Activated CD8-positive, alpha-beta memory T cell treated with anti-CD3 and anti-CD28 coated beads, Interleukin-2, amount 50 U/mL, for 4 hours (primary cell): Measurements from ENCODE around the gene CYP27A1.
"Not testable (repeated sequence)": the region's sequence is repeated elsewhere in the genome, so short reads cannot be mapped to it uniquely, and the experiment has no call there.

Source experiments
- DNase-seq: peaks from one replicate; pipeline ENCODE4 v3.0.0-alpha.2; 2020

CYP27A1 gene

DNA sequence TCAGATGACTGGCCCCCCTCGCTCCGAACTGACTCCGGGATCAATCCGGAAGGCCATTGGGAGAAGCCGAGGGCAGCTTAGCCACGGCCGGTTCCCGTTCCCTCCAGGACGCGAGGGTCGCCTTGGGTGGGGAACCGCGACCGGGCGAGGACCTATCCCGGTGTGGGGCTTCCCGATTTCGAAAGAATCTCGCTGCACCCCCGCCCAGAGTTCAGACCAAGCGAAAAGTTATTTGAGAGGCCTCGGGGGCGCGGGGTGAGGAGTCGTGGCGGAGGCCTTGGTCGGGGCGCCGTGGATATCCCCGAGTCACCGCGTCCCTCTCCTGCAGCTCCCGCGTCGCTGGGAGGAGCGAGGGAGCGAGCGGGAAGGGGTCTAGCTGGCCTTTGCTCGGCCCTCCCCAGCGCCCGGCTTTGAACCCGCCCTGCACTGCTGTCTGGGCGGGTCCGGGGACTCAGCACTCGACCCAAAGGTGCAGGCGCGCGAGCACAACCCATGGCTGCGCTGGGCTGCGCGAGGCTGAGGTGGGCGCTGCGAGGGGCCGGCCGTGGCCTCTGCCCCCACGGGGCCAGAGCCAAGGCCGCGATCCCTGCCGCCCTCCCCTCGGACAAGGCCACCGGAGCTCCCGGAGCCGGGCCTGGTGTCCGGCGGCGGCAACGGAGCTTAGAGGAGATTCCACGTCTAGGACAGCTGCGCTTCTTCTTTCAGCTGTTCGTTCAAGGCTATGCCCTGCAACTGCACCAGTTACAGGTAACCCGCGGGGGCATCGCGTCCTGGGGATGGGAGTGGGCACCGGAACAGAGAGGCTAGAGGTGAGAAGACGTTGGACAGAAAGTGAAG lies at the start of gene CYP27A1:
TSS of gene CYP27A1 (plus strand) at position 457 of the 837 bp plus-strand sequence. CDS start at position 493, 36 bp downstream.
- no peak for DNase-seq

DNA sequence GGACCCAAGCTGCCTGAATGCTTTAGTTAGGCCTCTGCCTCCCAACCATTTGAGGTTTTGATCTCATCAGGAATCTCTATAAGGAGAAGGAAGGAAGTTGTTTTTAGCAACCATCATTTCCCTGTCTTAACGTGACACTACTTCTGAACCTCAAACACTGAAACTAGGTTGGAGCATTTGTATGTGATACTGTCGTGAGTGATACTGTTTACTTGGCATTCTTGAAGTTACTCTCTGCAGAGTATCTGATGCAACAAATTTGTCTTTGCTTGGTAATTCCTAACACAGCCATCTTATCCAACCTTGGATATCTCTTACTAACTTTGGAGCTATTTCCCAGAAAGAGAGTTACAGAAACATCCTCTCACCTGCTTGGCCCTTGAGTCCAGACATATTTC lies 49.2 kb upstream of the CYP27A1 start:
- DNase-seq: no peak

DNA sequence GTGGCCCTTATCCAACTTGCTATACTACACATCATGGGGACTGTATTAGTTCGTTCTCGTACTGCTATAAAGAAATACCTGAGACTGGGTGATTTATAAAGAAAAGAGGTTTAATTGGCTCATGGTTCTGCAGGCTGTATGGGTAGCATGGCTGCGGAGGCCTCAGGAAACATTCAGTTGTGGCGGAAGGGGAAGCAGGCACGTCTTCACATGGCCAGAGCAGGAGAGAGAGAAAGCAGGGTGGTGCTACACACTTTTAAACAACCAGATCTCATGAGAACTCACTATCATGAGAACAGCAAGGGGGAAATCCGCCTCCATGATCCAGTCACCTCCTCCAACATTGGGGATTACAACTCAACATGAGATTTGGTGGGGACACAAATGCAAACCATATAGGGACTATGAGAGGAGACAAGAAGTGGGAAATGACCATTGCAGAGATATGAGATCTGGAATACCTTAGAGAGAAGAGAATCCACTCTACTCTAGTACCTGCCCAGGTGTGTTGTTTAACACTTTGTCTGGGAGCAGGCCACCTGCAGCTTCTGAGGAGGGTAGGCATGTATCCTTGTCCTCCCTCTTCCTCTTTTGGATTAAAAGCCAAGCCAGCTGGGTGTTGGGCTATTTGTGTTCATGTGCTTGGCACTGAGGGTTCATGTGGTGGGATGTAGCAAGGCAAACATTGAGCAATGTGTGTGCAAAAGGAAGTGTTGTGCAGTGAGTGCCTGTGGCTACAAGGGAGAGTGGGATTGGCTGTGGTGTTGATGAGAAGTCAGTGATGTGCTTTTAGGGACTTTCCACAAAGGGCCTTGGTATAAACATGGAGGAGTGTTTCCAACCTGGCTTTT lies 48.6 kb upstream of the CYP27A1 start:
- DNase-seq: no peak

DNA sequence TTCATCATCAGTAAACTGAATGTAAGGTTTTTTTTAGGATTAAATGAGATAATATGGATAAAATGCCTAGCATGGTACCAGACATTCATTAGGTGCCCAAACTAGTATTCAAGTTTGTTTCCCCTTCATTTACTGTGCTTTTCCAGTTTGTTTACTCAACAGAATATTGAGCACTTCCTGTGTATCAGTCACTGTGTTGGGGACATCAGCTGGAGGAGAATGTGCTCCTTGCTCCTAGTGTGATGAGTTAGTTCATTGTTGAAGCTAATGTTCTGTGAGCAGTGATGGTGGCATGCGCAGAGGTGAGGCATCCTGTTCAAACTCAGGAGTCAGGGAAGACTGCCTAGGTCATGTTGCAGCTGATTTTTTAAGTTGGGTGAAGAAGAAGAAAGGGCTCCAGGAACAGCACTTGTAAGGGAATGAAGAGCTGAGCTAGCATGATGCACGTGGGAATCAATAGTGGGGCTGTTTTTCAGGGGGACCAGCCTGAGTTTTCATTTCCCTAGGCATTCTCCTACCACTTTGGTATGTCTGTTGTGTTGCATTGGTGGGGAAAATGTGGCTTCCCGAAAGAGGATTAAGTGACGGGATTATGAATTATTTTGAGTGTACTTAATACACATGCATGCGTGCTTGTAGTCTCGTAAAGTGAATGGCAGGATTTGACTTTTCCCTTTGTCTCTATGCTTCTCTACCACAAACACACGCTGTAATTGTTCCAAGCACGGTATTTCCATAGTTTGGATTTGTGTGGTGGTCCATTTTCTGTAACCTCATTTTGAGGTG lies 47.6 kb upstream of the CYP27A1 start:
- no peak for DNase-seq

DNA sequence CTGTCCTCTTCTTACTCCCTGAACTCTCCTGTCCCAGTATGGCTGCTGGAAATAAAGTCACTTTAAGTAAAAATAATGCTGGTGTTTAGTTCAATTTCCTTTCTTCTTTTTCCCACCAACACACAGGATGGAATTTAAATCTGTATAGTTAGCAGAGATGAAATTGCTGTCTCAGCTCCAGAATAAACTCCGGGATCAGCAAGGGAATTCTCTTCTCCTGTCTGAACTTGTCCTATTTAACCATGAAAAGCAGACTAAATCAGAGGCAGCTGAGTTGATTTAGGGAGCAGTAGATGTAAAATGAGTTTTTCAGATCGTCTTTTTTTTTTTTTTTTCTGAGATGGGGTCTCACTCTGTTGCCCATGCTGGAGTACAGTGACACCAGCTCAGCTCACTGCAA lies 45.4 kb upstream of the CYP27A1 start:
- DNase-seq: no peak

DNA sequence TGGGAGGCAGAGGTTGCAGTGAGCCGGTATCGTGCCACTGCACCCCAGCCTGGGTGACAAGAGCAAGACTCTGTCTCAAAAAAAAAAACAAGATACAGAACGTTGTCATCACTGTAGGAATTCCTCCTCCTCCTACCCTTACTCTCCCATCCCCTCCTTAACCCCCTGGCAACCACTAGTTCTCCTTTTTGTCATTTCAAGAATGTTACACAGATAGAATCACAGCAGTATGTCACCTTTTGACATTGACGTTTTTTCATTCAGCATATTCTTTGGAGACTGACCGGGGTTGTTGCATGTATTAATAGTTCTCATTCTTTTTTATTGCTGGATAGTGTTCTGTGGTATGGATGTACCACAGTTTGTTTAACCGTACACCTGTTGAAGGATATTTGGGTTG lies 38.9 kb upstream of the CYP27A1 start:
- no peak for DNase-seq

DNA sequence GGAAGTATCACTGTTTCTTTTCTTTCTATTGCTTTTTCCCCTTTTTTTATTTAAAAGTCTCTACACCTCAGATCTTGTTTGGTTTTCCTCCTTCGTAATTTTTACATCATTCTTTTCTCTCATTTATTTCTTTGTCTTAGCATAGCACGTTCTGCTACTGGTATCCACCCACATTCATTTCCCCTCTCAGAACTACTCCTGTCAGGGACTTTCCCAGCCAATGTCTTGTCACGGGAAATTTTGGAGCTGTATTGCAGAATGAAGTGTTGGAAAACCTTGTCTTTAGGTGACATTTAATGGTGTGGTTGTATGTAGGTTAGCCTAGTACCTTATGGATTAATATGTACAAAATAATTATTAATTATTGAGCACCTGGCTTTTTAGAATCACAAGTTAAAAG lies 37.3 kb upstream of the CYP27A1 start:
- DNase-seq: no peak

DNA sequence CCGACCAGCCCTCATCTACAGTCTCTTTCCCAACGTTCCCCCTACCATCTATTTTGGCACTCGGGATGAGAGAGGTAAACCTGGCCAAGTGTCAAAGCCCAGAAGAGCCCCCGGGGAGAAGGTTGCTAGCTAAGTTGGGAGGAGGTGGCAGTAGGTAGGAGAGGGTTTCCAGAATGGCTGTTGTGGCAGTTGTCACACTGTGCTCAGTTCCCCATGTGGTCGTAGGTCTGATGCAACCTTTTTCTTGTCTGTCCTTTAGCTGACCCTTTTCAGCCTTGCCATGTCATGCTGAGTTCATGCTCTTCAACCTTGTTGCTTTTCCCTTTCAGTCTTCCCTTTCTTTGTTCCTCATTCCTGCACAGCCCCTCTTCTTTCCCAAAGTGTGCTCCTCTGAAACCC lies 36.8 kb upstream of the CYP27A1 start:
- DNase-seq: no peak

DNA sequence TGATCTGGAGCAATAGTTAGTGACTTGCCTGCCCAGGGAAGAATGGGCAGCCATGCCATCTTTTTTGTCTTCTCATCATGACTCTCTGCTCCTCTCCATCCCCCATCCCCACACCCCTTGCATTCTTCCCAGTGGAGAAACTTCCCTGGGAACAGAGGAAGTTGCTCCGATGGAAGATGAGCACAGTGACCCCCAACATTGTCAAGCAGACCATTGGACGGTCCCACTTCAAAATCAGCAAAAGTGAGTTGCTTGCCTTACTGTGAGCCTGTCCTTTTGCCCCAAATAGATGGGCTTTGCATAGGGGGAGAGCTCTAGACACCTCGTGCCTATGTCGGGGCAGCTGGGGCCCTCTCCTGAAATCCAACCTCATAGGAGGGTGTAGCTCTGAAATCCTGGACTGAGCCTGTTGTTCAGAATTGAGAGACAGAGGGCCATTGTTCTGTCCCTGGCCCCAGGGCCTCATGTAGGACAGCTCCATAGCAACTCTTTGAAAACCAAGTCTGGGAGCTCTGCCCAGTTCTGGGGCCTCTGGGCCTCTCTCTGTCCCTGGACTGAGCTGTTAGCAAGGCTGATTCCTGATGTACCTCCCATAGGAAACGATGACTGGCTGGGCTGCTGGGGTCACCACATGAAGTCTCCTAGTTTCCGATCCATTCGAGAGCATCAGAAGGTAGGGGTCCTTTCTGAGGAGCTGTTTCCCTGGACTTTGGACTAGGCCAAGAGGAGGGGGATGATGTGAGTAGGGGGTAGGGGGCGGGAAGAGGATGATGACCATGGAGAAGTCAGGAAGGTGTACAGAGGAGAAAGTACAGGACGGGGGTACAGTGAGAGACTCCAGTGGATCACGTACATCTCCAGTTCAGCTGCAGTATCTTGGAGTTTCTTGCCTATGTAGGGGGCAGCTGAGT lies 36.1 kb upstream of the CYP27A1 start:
- DNase-seq: no peak

DNA sequence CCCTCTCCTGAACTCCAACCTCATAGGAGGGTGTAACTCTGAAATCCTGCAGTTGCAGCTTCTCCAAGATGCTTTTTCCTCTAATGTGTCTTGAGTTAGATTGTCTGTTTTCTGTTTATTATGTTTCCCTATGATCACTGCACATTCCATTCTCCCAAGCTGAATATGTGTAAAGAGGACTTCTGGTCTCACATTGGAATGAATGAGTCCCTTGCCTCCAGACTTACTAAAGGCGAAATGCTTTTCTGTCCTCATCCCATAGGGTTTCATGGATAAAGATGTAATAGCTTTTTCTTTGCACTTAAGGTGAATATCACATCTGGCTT lies 35.5 kb upstream of the CYP27A1 start:
- DNase-seq: no peak

DNA sequence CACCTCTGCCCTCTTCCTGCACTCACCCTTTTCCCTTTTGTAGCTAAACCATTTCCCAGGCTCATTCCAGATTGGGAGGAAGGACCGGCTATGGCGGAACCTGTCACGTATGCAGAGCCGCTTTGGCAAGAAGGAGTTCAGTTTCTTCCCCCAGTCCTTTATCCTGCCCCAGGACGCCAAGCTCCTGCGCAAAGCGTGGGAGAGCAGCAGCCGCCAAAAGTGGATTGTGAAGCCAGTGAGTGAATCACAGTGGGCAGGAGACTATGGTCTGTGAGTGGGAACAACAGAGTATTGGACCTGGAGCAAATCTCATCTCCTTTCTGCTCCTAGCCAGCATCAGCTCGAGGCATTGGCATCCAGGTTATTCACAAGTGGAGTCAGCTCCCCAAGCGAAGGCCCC lies 35.0 kb upstream of the CYP27A1 start:
- no peak for DNase-seq

DNA sequence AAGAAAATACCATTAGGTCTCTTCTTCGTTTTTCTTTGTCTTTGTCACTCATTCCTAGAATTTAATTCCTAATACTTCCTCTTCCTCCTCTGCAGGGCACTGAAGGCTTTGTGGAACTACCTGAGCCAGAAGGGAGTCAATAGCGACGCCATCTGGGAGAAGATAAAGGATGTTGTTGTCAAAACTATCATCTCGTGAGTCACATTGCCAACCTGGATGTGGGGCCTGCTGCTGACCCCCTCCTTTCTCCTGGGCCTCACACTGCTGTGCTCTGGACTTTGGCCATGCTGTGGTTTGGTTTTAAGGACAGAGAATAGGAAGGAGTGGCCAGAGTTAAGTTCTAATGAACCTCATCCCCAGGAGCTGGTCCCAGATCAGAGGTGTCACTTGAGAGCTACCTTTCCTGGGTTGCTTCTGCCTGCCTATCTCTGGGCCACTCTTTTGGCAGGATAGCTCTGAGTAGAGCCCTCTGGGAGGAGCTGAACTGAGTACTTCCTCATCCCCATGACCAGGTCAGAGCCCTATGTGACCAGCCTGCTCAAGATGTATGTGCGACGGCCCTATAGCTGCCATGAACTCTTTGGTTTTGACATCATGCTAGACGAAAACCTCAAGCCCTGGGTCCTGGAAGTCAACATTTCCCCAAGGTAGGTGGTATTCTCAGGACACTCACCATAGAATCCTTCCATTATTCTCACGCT lies 33.1 kb upstream of the CYP27A1 start:
- DNase-seq: no peak

DNA sequence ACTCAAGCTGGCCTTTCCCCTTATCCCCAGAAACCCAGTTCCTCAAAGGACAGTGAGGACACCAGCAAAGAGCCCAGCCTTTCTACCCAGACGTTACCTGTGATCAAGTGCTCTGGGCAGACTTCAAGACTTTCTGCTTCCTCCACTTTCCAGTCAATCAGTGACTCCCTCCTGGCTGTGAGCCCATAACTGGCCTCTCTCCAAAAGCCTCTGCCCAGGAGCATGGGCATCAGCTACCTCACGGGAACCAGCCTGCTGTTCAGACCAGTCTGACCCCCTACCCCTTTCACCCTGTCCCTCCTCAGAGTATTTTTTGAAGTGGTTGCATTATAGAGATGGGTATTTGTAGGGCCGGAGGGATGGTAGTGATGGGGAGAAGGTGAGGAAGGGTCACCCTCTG lies 27.7 kb upstream of the CYP27A1 start:
- no peak for DNase-seq

DNA sequence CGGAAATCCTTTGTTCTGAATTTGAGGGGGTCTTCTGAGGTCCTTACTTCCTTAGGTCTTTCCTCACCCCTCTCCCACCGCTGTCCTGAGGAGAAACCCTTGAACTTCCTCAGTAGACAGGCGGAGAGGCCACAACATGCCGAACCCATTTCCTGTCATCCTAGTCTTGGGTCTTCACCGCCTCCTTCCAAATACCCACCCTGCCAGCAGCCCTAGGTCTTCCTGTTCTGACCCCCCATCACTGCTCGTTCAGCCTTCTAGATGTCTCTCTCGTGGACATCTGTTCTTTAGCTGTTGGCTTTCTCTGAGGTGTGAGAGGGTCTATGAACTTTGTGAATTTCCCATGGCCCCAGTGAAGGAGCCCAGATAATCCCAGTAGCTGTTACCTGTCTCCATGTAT lies 27.2 kb upstream of the CYP27A1 start:
- no peak for DNase-seq

DNA sequence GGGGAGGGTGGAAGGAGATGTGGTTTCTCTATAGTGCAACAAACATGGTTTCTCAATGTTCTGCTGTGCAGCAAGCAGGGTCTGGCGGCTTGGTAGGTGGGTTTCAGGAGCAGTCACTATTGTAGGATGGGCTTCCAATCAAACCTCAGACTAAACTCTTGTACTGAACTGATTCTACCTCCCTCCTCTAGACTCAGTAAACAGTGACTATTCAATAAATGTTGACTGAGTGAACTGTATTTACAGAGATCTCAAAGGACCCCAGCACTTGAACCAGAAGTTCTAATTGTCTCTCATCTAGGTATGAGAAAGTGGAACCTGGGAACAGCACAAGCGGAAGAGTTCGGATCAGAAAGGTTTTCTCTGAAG lies 26.8 kb upstream of the CYP27A1 start:
- no peak for DNase-seq

DNA sequence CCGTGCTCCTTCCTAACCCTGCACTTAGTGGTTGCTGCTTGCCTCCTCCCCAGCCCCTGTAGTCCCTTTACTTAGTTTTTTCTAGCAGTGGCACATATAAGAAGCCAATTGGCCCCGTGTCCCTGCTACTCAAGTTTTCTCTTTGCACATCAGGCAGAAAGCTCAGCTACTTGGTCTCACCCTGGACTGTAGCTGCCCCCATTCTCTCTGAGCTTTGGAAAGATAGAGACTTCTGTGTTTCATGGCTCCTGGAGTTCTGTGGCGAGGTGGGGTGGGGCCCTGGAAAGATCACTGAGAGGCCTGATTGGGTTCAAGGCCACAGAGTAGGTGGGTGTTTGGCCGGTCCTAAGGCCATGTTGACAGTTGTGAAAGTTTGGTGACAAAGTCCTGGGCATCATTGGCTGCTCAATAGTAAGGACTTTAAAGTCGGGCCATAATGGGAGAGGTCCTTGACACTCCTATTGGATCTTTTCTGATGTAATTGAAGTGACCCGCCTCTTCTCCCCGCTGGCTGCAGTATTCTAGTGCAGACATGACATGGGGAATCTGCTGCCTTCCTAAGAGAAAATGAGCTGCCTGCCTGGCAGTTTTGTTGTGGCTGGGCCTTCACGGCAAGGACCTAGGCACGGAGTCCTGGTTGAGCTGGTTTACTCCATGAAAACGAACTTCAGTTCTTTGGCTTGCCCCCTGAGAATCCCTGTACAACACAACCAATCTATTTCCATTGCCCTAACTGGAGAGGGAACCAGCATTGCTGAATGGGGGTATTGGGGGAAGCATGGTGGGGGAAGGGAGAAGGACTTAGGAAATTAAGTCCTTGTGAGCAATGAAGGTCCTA lies 26.2 kb upstream of the CYP27A1 start:
- DNase-seq: no peak

DNA sequence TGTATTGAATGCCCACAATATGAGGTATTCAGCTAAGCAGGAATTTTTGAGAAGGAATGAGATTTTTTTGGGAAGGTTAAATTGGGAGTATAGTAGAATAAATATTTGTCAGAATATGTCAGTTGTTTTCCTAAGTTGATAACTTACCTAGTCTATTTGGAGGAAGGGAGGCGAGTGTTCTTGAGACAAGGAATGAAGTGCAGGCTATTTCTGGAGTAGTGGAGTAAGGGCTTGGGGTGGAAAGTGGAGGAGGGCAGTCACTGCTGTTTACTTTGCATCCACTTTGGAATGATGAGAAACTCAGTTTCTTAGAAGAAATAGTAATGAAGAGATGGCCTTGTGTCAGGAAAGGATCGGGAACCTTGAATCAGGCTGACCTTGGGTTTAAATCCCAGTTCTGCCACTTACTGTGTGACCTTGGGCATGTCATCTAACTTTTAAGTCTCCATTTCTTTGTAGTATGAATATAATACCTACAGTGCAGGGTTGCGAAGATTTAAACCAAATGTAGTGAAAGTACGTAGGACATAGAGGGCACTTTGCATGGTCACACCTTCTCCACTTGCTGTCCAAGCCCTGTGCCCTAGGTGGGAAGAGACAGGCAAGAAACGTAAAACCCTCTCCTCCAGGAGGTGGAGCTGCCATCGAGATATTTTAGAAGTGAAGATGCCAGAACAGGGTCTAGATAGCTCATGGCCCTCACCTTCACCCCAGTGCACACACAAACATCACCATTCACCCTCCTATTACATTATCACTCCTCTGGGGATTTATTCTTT lies 25.2 kb upstream of the CYP27A1 start:
- DNase-seq: no peak

DNA sequence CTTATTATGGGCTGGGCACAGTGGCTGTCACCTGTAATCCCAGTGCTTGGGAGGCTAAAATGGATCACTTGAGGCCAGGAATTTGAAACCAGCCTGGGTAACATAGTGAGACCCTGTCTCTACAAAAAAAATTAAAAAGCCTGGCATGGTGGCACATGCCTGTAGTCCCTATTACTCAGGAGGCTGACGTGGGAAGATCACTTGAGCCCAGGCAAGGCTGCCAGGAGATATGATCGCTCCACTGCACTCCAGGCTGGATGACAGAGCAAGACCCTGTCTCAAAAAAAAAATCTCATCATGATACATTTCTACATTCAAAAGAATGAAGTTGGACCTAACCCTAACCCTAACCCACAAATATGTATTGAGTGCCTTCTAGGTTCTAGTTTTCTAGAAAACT lies 20.2 kb upstream of the CYP27A1 start:
- DNase-seq: no peak

DNA sequence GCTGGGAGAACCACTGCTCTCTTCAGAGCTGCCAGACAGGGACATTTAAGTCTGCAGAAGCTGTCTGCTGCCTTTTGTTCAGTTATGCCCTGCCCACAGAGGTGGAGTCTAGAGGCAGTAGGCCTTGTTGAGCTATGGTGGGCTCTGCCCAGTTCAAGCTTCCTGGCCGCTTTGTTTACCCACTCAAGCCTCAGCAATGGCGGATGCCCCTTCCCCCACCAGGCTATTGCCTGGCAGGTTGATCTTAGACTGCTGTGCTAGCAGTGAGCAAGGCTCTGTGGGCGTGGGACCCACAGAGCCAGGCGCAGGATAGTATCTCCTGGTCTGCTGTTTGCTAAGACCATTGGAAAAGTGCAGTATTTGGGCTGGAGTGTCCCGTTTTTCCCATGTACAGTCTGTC lies 9.2 kb upstream of the CYP27A1 start:
- not testable (repeated sequence) for DNase-seq

DNA sequence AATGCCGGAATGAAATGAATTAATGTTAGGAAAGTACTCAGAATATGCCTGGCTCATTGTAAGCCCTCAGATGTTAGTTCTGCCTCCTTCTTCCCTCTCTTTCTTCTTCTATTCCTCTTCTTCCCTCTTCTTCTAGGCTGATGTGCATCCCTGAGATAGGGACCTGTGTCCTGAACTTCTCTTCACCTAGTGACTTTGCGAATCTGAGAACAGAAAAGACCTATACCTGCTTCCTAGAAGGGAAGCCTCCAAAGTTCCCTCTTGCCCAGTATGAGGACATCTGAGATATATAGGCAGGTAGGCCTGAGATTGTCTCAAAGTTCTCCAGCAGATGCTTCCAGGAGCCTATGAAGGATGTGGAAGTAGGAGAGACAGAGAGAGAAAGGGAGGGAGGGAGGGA lies 8.1 kb upstream of the CYP27A1 start:
- no peak for DNase-seq
